ENCODE measurements around the gene MARS2. TPM values are rescaled to one million over a fixed set of nuclear protein-coding genes. Genes with fewer than 3 reads are reported as not detected.

MARS2 gene
- 6.3 TPM for total RNA-seq
- polyA plus RNA-seq (ENCODE audit: insufficient read depth, low read depth, low replicate concordance), result 3.2 TPM
- long read RNA-seq, donor 1, transcript MARS2-201 (1 exons, 3,019 nt), result major isoform, 10 of 10 reads
- long read RNA-seq, donor 1, partial matches to known transcripts, result 0 of 10 reads
- long read RNA-seq, donor 1, other reads (novel, unspliced or antisense), result 0 of 10 reads
- long read RNA-seq, donor 2, partial matches to known transcripts, result 0 of 4 reads
- long read RNA-seq, donor 2, other reads (novel, unspliced or antisense), result 0 of 4 reads
- long read RNA-seq, donor 3, transcript MARS2-201 (1 exons, 3,019 nt), result major isoform, 5 of 5 reads
- long read RNA-seq, donor 3, partial matches to known transcripts, result 0 of 5 reads
- long read RNA-seq, donor 3, other reads (novel, unspliced or antisense), result 0 of 5 reads
- long read RNA-seq, donor 4, transcript MARS2-201 (1 exons, 3,019 nt), result major isoform, 5 of 5 reads
- long read RNA-seq, donor 4, partial matches to known transcripts, result 0 of 5 reads
- long read RNA-seq, donor 4, other reads (novel, unspliced or antisense), result 0 of 5 reads
- long read RNA-seq, donor 5, result 0 reads
- long read RNA-seq, donor 6, partial matches to known transcripts, result 0 of 2 reads
- long read RNA-seq, donor 6, other reads (novel, unspliced or antisense), result 0 of 2 reads
- long read RNA-seq, donor 7, transcript MARS2-201 (1 exons, 3,019 nt), result major isoform, 9 of 9 reads
- long read RNA-seq, donor 7, partial matches to known transcripts, result 0 of 9 reads
- long read RNA-seq, donor 7, other reads (novel, unspliced or antisense), result 0 of 9 reads
- long read RNA-seq, donor 8, transcript MARS2-201 (1 exons, 3,019 nt), result major isoform, 6 of 6 reads
- long read RNA-seq, donor 8, partial matches to known transcripts, result 0 of 6 reads
- long read RNA-seq, donor 8, other reads (novel, unspliced or antisense), result 0 of 6 reads
- long read RNA-seq, donor 9, partial matches to known transcripts, result 0 of 4 reads
- long read RNA-seq, donor 9, other reads (novel, unspliced or antisense), result 0 of 4 reads
- long read RNA-seq, donor 10, partial matches to known transcripts, result 0 of 2 reads
- long read RNA-seq, donor 10, other reads (novel, unspliced or antisense), result 0 of 2 reads

GRCh38 chr2:197705121-197705911 is at the start of gene MARS2:
TSS of gene MARS2 (plus strand) at chr2:197705369. CDS start at chr2:197705406, 37 bp downstream.
- FAIRE-seq, result no peak
- intact Hi-C loops (cut with DNase I), result no loop called here
- peak within 1 kb of the TSS; percentile 90 to 95 (median 94) for H3K4me3 ChIP-seq (ENCODE audit: low read length in 3 of 3)
- H3K9me3 ChIP-seq (ENCODE audit: control insufficient read depth in 2 of 3, insufficient read depth in 1 of 3, low read length in 3 of 3), result no peaks in the 10 kb centered on the region
- peak within 1 kb of the TSS; percentile 86 to 95 (median 88) for H3K9ac ChIP-seq (ENCODE audit: low read length in 3 of 3)
- H3K27ac ChIP-seq (ENCODE audit: low read depth in 2 of 2, low read length in 2 of 2), result peak within 1 kb of the TSS; percentile 69 to 84
- TF ChIP-seq, protein P1, sequence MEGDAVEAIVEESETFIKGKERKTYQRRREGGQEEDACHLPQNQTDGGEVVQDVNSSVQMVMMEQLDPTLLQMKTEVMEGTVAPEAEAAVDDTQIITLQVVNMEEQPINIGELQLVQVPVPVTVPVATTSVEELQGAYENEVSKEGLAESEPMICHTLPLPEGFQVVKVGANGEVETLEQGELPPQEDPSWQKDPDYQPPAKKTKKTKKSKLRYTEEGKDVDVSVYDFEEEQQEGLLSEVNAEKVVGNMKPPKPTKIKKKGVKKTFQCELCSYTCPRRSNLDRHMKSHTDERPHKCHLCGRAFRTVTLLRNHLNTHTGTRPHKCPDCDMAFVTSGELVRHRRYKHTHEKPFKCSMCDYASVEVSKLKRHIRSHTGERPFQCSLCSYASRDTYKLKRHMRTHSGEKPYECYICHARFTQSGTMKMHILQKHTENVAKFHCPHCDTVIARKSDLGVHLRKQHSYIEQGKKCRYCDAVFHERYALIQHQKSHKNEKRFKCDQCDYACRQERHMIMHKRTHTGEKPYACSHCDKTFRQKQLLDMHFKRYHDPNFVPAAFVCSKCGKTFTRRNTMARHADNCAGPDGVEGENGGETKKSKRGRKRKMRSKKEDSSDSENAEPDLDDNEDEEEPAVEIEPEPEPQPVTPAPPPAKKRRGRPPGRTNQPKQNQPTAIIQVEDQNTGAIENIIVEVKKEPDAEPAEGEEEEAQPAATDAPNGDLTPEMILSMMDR (IDR thresholded peaks at IDR 0.05; ENCODE audit: borderline replicate concordance, extremely low read depth, insufficient read depth), result no peak
- no peaks in the 10 kb centered on the region for H3K27me3 ChIP-seq (ENCODE audit: control insufficient read depth, insufficient read depth, low read length)
- H3K36me3 ChIP-seq (ENCODE audit: control insufficient read depth in 2 of 3, insufficient read depth in 3 of 3, low read length in 3 of 3), result peaks cover 0 to 2% (median 0%) of the 10 kb centered on the region in 3 donors
- peak; percentile 94 to 97 (median 96) for DNase-seq
- peaks cover 0 to 16% (median 7%) of the 10 kb centered on the region in 3 donors for H3K4me1 ChIP-seq (ENCODE audit: control insufficient read depth in 2 of 3, insufficient read depth in 2 of 3, low read depth in 1 of 3, low read length in 3 of 3)

GRCh38 chr2:197657562-197657961 is 47.6 kb upstream of the MARS2 start:
- TF ChIP-seq, protein P1 (IDR thresholded peaks at IDR 0.05; ENCODE audit: borderline replicate concordance, extremely low read depth, insufficient read depth), result no peak
- FAIRE-seq, result no peak
- no peaks in the 10 kb centered on the region for H3K4me1 ChIP-seq (ENCODE audit: control insufficient read depth in 2 of 3, insufficient read depth in 2 of 3, low read depth in 1 of 3, low read length in 3 of 3)
- H3K36me3 ChIP-seq (ENCODE audit: control insufficient read depth in 2 of 3, insufficient read depth in 3 of 3, low read length in 3 of 3), result no peaks in the 10 kb centered on the region
- H3K27ac ChIP-seq (ENCODE audit: low read depth in 2 of 2, low read length in 2 of 2), result no peak overlapping the region
- intact Hi-C loops (cut with DNase I), result no loop called here
- H3K9me3 ChIP-seq (ENCODE audit: control insufficient read depth in 2 of 3, insufficient read depth in 1 of 3, low read length in 3 of 3), result no peaks in the 10 kb centered on the region
- H3K27me3 ChIP-seq (ENCODE audit: control insufficient read depth, insufficient read depth, low read length), result no peaks in the 10 kb centered on the region
- no peak for DNase-seq
- no peak overlapping the region for H3K9ac ChIP-seq (ENCODE audit: low read length in 3 of 3)
- H3K4me3 ChIP-seq (ENCODE audit: low read length in 3 of 3), result no peak overlapping the region

GRCh38 chr2:197661626-197662025 is 43.5 kb upstream of the MARS2 start:
- no peaks in the 10 kb centered on the region for H3K4me1 ChIP-seq (ENCODE audit: control insufficient read depth in 2 of 3, insufficient read depth in 2 of 3, low read depth in 1 of 3, low read length in 3 of 3)
- H3K4me3 ChIP-seq (ENCODE audit: low read length in 3 of 3), result no peak overlapping the region
- intact Hi-C loops (cut with DNase I), result no loop called here
- FAIRE-seq (no peak), DNase-seq (no peak)
- H3K9me3 ChIP-seq (ENCODE audit: control insufficient read depth in 2 of 3, insufficient read depth in 1 of 3, low read length in 3 of 3), result no peaks in the 10 kb centered on the region
- TF ChIP-seq, protein P1 (IDR thresholded peaks at IDR 0.05; ENCODE audit: borderline replicate concordance, extremely low read depth, insufficient read depth), result no peak
- H3K36me3 ChIP-seq (ENCODE audit: control insufficient read depth in 2 of 3, insufficient read depth in 3 of 3, low read length in 3 of 3), result no peaks in the 10 kb centered on the region
- no peaks in the 10 kb centered on the region for H3K27me3 ChIP-seq (ENCODE audit: control insufficient read depth, insufficient read depth, low read length)
- no peak overlapping the region for H3K9ac ChIP-seq (ENCODE audit: low read length in 3 of 3)
- H3K27ac ChIP-seq (ENCODE audit: low read depth in 2 of 2, low read length in 2 of 2), result no peak overlapping the region

All from kidney (tissue), 22 donors.